ENCODE results near the gene PI4KA.

- TF ChIP-seq POLR2A (IDR thresholded peaks at IDR 0.05) (no peak), CTCF (IDR thresholded peaks at IDR 0.05) (no peak), POLR2AphosphoS5 (IDR thresholded peaks at IDR 0.05) (no peak), EP300 (IDR thresholded peaks at IDR 0.05) (no peak)
Measured at GRCh38 chr22:20829491-20830134, 29.0 kb downstream of the PI4KA start.
